NCI-H146 treated with DMSO at 0.1 percent for 48 hours (cell line): Measurements from ENCODE around the gene ANTXR2.

Experiments used
- DNase-seq: peaks from one replicate; lab custom pipeline; 2025; ENCODE audit not compliant: unreplicated experiment; lab: John Stamatoyannopoulos, UW

ANTXR2 gene

GRCh38 chr4:80069837-80070731 is 2.9 kb downstream of the ANTXR2 start:
- no peak for DNase-seq

- no peak for DNase-seq
Measured at GRCh38 chr4:80069108-80069836, 3.8 kb downstream of the ANTXR2 start.

GRCh38 chr4:80065601-80066000 is 7.4 kb downstream of the ANTXR2 start:
- no peak for DNase-seq

- no peak for DNase-seq
Measured at GRCh38 chr4:80062527-80062926, 10.5 kb downstream of the ANTXR2 start.

GRCh38 chr4:80060804-80061203 is 12.2 kb downstream of the ANTXR2 start:
- no peak for DNase-seq

- no peak for DNase-seq
Measured at GRCh38 chr4:80058740-80059139, 14.3 kb downstream of the ANTXR2 start.

GRCh38 chr4:80054375-80054774 is 18.7 kb downstream of the ANTXR2 start:
- DNase-seq: no peak

GRCh38 chr4:80053140-80053910 is 19.7 kb downstream of the ANTXR2 start:
- no peak for DNase-seq

GRCh38 chr4:80049813-80050534 is 23.1 kb downstream of the ANTXR2 start:
- DNase-seq: no peak

GRCh38 chr4:80049402-80049801 is 23.6 kb downstream of the ANTXR2 start:
- DNase-seq: peak; percentile 73

- DNase-seq: no peak
Measured at GRCh38 chr4:80045786-80046185, 27.2 kb downstream of the ANTXR2 start.

GRCh38 chr4:80043541-80043940 is 29.5 kb downstream of the ANTXR2 start:
- DNase-seq: no peak

- no peak for DNase-seq
Measured at GRCh38 chr4:80042821-80043220, 30.2 kb downstream of the ANTXR2 start.

GRCh38 chr4:80037864-80038263 is 35.2 kb downstream of the ANTXR2 start:
- no peak for DNase-seq

- DNase-seq: no peak
Measured at GRCh38 chr4:80036949-80037685, 35.9 kb downstream of the ANTXR2 start.

GRCh38 chr4:80036306-80036705 is 36.7 kb downstream of the ANTXR2 start:
- no peak for DNase-seq

- DNase-seq: no peak
Measured at GRCh38 chr4:80035336-80035735, 37.7 kb downstream of the ANTXR2 start.

- no peak for DNase-seq
Measured at GRCh38 chr4:80033581-80033980, 39.4 kb downstream of the ANTXR2 start.

GRCh38 chr4:80029364-80029763 is 43.7 kb downstream of the ANTXR2 start:
- no peak for DNase-seq

GRCh38 chr4:80027611-80028010 is 45.4 kb downstream of the ANTXR2 start:
- no peak for DNase-seq
